Panc1 (cell line): ENCODE results near the gene OLFML2A. TPM values are rescaled to one million over a fixed set of nuclear protein-coding genes. Genes with fewer than 3 reads are reported as not detected.

Experiments used
- ATAC-seq: fragments of 200-7000 bp; cut with Tn5 transposase; 2 replicates; pipeline ENCODE4 v1.9.1; 2020; ENCODE audit warnings: mild to moderate bottlenecking, moderate library complexity
- BruUV-seq: library from RNA; stranded (reverse); fragments of 400-500 nt; replicated peaks from 2 replicates; lab custom pipeline; 2021; lab: Mats Ljungman, UMichigan
- CTCF ChIA-PET: fragments of 300-600 bp; sonication (Branson Sonifier 250); formaldehyde crosslinking; loops from one replicate; lab custom pipeline; 2022; ENCODE audit warnings: antibody characterized with exemption; lab: Charles Lee
- POLR2A ChIA-PET: fragments of 300-600 bp; sonication (Branson Sonifier 250); formaldehyde crosslinking; loops from one replicate; lab custom pipeline; 2022; ENCODE audit warnings: antibody characterized with exemption; lab: Charles Lee
- DNase-seq: peaks from one replicate; pipeline ENCODE4 v3.0.0-alpha.2; 2010; ENCODE audit warnings: low read depth, low spot score
- H3K27ac ChIP-seq: 2 replicates; pipeline ENCODE4 v1.5.1; 2011; ENCODE audit warnings: mild to moderate bottlenecking, low read length, inconsistent platforms
- H3K27me3 ChIP-seq: fragments of 200-500 bp; sonication (Bioruptor generic); 2 replicates; pipeline ENCODE4 v1.6.0; 2014; ENCODE audit warnings: low read length, inconsistent platforms; ENCODE audit not compliant: control insufficient read depth, insufficient read depth
- H3K36me3 ChIP-seq: fragments of 200-500 bp; sonication (Bioruptor generic); 2 replicates; pipeline ENCODE4 v1.5.1; 2014; ENCODE audit warnings: inconsistent platforms, mild to moderate bottlenecking, low read length, moderate library complexity; ENCODE audit not compliant: control insufficient read depth, insufficient read depth
- H3K4me1 ChIP-seq: 2 replicates; pipeline ENCODE4 v1.5.1; 2011; ENCODE audit warnings: inconsistent platforms, mild to moderate bottlenecking, low read length, moderate library complexity; ENCODE audit not compliant: control insufficient read depth, insufficient read depth
- H3K4me3 ChIP-seq, 2 experiments: 2 replicates each; pipeline ENCODE4 v1.5.1; 2011 to 2012; ENCODE audit warnings: low read depth in 2 of 2, low read length in 2 of 2, mild to moderate bottlenecking in 2 of 2, inconsistent platforms in 1 of 2, moderate library complexity in 1 of 2
- H3K9me3 ChIP-seq: fragments of 200-500 bp; sonication (Bioruptor generic); 2 replicates; pipeline ENCODE4 v1.5.1; 2014; ENCODE audit warnings: low read depth, mild to moderate bottlenecking, inconsistent platforms, low read length, moderate library complexity; ENCODE audit not compliant: control insufficient read depth, insufficient read depth
- CTCF ChIP-seq: fragments of 450-650 bp; IDR thresholded peaks from 2 replicates; pipeline ENCODE4 v1.5.1; 2017; ENCODE audit warnings: mild to moderate bottlenecking
- POLR2AphosphoS5 ChIP-seq: IDR thresholded peaks from 2 replicates; pipeline ENCODE4 v1.6.1; 2012; ENCODE audit warnings: mild to moderate bottlenecking, low read depth, low read length, moderate library complexity
- REST ChIP-seq, 2 experiments: IDR thresholded peaks; 2 replicates each; pipeline ENCODE4 v1.6.1; 2011 to 2012; ENCODE audit warnings: low read depth in 2 of 2, control low read depth in 1 of 2, low read length in 1 of 2, mild to moderate bottlenecking in 1 of 2, moderate library complexity in 1 of 2; ENCODE audit not compliant: insufficient read depth in 1 of 2
- SIN3A ChIP-seq: IDR thresholded peaks from 2 replicates; pipeline ENCODE4 v1.6.1; 2012; ENCODE audit warnings: low read depth, mild to moderate bottlenecking, low read length, moderate library complexity, borderline replicate concordance; ENCODE audit not compliant: insufficient read depth
- TCF7L2 ChIP-seq: IDR thresholded peaks from 2 replicates; pipeline ENCODE4 v1.6.1; 2011; ENCODE audit warnings: mild to moderate bottlenecking, low read depth, low read length, inconsistent platforms
- in situ Hi-C: cut with HindIII; loops from 2 replicates; pipeline ENCODE4 v1.10.0; 2016; ENCODE audit warnings: low sequenced_read_pairs, low pct_unique_long_range_greater_than_20kb
- intact Hi-C: fragments of 100-400 bp; cut with micrococcal nuclease; formaldehyde crosslinking; loops from one replicate; pipeline ENCODE4 v1.10.0; 2022; ENCODE audit not compliant: unreplicated experiment
- total RNA-seq: library from RNA; stranded (reverse); gene quantifications from one replicate; pipeline ENCODE4 v1.2.1, GENCODE V29; 2021; ENCODE audit not compliant: unreplicated experiment

The OLFML2A gene
- total RNA-seq, 1 experiment from 2014 or later = 44.5 TPM

DNA sequence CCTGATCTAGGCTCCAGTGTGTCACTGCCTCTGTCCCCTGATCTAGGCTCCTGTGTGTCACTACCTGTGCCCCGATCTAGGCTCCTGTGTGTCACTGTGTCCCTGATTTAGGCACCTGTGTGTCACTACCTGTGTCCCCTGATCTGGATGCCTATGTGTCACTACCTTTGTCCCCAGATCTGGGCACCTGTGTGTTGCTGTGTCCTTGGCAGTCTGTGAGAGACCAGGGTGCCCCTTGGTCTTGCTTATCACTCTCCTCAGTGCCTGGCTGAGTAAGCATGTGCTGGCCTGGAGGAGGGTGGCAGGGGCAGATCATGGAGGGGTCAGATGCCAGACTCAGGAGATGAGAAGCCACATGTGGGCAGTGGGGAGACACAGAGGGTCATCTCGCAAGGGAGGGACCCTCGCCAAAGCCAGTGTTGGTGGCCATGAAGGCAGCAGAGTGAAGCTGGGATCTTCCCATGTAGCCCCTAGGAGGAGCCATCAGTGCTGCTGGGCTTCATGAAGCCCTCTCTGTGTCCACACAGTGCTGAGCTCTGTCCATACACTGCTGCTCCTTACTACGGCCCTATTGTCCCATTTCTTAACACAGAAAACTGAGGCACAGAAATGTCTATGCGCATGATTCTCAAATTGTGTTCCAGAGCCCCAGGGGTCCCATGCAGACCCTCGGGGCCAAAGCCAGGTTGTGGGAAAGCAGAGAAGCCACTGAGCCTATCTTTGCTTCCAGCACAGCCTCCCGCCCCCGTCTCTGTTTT, 15.5 kb downstream of the OLFML2A start:
- Histone ChIP-seq H3K27me3 (no peaks in the 10 kb centered on the region), H3K4me1 (no peaks in the 10 kb centered on the region), H3K36me3 (no peaks in the 10 kb centered on the region), H3K9me3 (no peaks in the 10 kb centered on the region), H3K27ac (no peak overlapping the region), H3K4me3 (no peak overlapping the region)
- ATAC-seq = no peak
- intact Hi-C loops (no loop called here), in situ Hi-C loops (no loop called here)
- ChIA-PET POLR2A (no interaction called here), CTCF (no interaction called here)
- no peak for DNase-seq
- no TSS peak for BruUV-seq
- TF ChIP-seq REST (IDR thresholded peaks at IDR 0.05; ENCODE audit: insufficient read depth in 1 of 2, low read depth in 2 of 2, low read length in 1 of 2) = no peak
- no peak for TF ChIP-seq POLR2AphosphoS5
- TF ChIP-seq CTCF = no peak
- no peak for TF ChIP-seq SIN3A
- no peak for TF ChIP-seq TCF7L2

- ATAC-seq = no peak
- in situ Hi-C loops = no loop called here
Observed at GRCh38 chr9:124793015-124793541, 16.1 kb downstream of the OLFML2A start.

More at GRCh38 chr9:124793015-124793541, 16.1 kb downstream of the OLFML2A start:
- intact Hi-C loops = no loop called here
- no peak overlapping the region for H3K4me3 ChIP-seq
- POLR2A ChIA-PET = interaction anchor here (0.6 kb wide), 1 partner anchor 250 kb away, joined by 5 read pairs; no protein-coding TSS in a partner anchor
- no peak overlapping the region for H3K27ac ChIP-seq
- no TSS peak for BruUV-seq
- DNase-seq = no peak
- no peak for TF ChIP-seq SIN3A
- no peaks in the 10 kb centered on the region for H3K36me3 ChIP-seq
- H3K4me1 ChIP-seq = no peaks in the 10 kb centered on the region
- CTCF ChIA-PET = no interaction called here
- H3K27me3 ChIP-seq = no peaks in the 10 kb centered on the region
- H3K9me3 ChIP-seq = no peaks in the 10 kb centered on the region
